GM12891 (cell line): ENCODE results near the gene PARD6A.
"Not testable (repeated sequence)": the region's sequence is repeated elsewhere in the genome, so short reads cannot be mapped to it uniquely, and the experiment has no call there.

Experiments used
- POLR2A ChIP-seq: IDR thresholded peaks from 2 replicates; pipeline ENCODE4 v1.6.1; 2011; ENCODE audit warnings: low read depth, low read length, control low read depth
- POLR2AphosphoS5 ChIP-seq: IDR thresholded peaks from 2 replicates; pipeline ENCODE4 v1.6.1; 2011; ENCODE audit warnings: low read depth, low read length, control low read depth
- POU2F2 ChIP-seq: IDR thresholded peaks from 2 replicates; pipeline ENCODE4 v1.6.1; 2011; ENCODE audit warnings: low read depth, mild to moderate bottlenecking, control low read depth, low read length, moderate library complexity
- TAF1 ChIP-seq: IDR thresholded peaks from 2 replicates; pipeline ENCODE4 v1.6.1; 2011; ENCODE audit warnings: low read depth, low read length, control low read depth

DNA sequence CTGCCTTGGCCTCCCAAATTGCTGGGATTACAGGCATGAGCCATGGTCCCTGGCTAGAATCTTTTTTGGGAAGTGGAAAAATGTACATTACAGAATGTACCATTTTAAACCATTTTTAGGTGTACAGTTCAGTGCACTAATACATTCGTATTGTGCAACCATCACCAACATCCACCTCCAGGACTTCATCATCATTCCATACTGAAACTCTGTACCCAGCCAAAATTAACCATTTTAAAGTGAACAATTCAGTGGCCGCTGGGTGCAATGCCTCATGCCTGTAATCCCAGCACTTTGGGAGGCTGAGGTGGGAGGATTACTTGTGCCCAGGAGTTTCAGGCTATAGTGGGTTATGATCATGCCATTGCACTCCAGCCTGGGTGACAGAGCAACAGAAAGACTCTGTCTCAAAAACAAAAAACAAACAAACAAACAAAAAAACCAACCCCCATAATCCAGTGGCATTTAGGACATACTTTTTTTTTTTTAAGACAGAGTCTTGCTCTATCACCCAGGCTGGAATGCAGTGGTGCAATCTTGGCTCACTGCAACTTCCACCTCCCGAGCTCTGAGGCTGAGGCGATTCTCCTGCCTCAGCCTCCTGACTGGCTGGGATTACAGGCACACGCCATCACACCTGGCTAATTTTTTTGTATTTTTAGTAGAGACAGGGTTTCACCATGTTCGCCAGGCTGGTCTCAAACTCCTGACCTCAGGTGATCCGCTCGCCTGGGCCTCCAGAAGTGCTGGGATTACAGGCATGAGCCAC is 32.9 kb downstream of the PARD6A start:
- TF ChIP-seq POLR2A, POLR2AphosphoS5, TAF1, POU2F2: not testable (repeated sequence)
